ENCODE results near the gene PRKCB.
"Not testable (repeated sequence)": the region's sequence is repeated elsewhere in the genome, so short reads cannot be mapped to it uniquely, and the experiment has no call there.

PRKCB gene

GRCh38 chr16:24102209-24102660, 266.5 kb downstream of the PRKCB start:
- no peak for DNase-seq

DNA sequence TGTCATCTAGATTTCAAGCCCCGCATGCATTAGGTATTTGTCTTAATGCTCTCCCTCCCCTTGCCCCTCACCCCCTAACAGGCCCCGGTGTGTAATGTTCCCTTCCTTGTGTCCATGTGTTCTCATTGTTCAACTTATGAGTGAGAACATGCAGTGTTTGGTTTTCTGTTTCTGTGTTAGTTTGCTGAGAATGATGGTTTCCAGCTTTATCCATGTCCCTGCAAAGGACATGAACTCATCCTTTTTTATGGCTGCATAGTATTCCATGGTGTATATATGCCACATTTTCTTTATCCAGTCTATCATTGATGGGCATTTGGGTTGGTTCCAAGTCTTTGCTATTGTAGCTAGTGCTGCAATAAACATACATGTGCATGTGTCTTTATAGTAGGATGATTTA, 269.7 kb downstream of the PRKCB start:
- DNase-seq = not testable (repeated sequence)

GRCh38 chr16:24108090-24108489, 272.3 kb downstream of the PRKCB start:
- DNase-seq = not testable (repeated sequence)

DNA sequence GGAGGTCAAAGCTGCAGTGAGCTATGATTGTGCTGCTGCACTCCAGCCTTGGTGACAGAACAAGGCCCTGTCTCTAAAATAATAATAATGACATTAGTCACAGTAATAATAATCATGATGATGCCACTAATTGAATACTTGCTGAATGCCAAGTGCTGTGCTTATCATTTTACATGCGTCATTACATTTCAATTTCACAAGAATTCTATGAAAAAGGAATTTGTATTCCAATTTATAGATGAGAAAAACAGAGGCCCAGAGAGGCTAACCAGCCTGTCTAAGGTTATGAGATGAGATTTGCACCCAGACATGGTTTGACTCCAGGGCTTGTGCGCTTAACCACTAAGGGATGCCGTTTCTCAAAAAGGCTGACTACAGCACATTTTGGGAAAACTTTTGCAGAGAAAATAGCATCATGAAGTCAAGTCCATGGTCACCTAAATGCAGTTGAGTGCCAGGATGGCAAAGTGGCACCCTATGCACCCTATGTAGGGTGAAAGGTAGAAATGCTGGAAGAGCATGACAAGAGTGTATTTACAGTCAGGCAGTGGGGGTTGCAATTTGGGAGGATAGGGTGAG, 276.0 kb downstream of the PRKCB start:
- no peak for DNase-seq

DNA sequence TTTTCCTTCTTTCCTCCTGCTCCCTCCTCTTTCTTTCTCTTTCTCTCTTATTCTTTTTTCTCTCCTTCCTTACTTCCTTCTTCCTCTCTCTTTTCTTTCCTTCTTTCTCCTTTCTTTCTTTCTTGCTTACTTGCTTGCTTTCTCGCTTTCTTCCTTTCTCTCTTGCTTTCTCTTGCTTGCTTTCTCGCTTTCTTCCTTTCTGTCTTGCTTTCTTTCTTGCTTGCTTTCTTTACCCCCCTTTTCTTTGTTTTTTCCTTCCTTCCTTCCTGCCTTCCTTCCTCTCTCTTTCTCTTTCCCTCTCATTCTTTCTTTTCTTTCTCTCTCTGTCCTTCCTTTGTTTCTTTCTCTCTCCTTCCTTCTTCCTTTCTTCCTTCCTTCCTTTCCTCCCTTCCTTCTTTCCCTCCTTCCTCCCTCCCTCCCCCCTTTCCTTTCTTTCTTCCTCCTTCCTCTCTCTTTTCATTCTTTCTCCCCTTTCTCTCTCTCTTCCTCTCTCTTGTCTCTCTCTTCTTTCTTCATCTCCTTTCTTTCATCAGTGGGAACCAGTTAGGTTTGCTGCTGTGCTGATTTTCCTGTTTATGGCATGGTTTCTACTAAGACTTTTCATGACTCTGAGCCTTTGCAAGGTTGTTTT, 277.4 kb downstream of the PRKCB start:
- no peak for DNase-seq

GRCh38 chr16:24114876-24115275, 279.1 kb downstream of the PRKCB start:
- DNase-seq = no peak

DNA sequence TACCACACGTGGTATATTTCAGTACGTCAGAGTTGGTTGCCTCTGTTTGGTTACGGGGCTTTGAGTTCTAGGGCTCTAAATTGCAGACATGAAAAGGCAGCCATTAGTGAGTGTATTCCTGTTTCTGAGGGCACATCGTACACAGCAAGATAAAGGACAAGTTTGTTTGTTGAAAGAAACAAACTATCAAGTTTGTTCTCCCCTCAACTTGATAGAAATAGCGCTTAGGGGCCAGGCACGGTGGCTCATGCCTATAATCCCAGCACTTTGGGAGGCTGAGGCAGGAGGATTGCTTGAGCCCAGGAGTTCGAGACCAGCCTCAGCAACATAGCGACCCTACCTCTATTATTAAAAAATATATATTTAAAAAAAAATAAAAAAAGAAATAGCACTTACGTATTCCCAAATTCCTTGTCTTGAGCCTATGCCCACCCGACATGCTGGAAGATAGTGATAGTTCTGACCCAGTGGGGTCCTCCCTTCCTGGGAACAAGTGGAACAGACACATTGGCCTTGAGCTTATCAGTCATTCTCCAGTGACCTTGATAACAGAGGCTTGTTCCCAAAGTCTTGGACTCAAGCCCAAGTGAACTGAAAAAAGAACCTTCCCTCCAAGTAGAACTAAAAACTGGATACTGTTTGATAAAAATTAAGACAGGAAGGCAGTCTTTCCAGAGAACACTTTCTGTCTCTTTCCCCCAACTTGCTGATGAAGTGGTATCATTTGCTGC, 280.4 kb downstream of the PRKCB start:
- DNase-seq = no peak

GRCh38 chr16:24116989-24117388, 281.2 kb downstream of the PRKCB start:
- DNase-seq = no peak

GRCh38 chr16:24117680-24118079, 281.9 kb downstream of the PRKCB start:
- no peak for DNase-seq

DNA sequence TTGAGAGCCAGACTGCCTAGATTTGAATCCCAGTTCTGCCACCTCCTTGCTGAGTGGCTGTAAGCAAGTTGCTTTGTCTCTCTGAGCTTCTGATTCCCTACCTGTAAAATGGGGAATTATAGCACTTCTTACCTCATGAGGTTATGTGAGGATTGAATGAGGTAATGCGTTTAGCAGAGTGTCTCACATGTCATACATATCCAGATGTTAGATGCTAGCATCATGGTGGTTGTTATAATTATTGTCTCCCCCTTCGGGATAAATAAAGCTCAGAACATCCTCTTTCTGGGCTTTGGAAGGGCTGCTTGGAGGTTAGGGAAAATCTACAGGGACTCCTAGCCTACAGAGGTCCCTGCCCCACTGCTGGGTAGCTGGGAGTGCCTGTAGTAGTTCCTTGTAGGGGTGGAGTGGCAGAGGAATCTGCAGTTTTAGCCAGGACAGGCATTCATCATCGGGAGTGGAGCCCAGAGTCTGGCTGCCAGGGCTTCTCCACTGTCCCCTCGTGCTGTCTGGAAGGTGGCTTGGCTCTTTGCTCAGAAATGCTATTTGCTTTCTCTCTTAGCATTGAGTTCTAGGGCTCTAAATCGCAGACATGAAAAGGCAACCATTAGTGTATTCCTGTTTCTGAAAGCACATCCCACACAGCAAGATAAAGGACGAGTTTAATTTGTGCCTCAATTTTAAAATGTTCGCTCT, 282.5 kb downstream of the PRKCB start:
- DNase-seq = no peak

DNA sequence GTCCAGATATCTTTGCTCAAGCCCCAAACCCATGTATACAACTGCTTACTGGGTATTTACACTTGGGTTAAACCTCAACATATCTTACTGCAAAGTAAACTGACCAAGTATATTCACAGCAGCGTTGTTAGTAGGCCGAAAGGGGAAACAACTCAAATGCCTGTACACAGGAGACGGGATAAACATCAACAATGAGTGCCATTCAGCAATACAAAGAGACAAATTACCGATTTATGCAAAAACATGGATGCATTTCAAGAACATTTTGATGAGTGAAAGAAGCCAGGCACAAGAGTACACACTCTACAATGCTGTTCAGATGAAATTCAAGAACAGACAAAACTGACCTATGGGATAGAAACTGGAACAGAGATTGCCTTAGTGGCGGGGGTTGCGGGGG, 284.0 kb downstream of the PRKCB start:
- DNase-seq = no peak

- DNase-seq = no peak
Observed at GRCh38 chr16:24123275-24123674, 287.5 kb downstream of the PRKCB start.

DNA sequence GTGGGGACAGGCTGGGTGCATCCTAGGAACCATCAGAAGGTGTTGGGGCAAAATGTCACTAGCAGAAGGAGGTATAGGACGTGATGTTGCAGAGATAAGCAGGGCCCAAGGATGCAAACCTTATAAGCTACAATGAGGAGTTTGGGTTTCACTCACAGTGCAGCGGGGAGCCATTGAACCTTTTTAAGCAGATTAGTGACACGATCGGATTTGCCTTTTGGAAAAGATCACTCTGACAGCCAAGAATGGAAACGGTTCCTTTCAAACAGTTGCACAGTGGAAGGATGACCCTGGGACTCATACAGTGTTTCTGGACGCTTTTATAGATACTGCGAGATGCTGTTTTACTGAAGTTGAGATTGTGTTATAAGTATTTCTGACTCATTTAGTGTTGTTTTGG, 288.5 kb downstream of the PRKCB start:
- no peak for DNase-seq

GRCh38 chr16:24125214-24125613, 289.4 kb downstream of the PRKCB start:
- DNase-seq = no peak

DNA sequence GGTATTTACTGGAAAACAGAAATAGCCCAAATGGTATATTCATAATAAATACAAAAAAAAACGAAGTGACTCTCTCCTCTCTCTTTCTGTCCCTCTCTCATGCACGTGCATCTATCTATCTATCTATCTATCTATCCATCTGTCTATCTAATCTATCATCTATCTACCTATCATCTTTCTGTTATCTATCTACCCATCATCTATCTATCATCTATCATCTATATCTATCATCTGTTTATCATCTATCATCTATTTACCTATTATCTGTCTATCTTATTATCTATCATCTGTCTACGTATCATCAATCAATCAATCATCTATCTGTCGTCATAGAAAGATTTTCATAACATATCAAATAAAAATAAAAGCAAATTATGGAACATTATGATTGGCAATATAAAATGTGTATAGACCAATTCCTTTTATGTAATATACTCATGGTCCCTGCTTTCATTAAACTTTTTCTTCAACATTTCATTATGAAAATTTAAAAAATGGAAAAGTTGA, 293.7 kb downstream of the PRKCB start:
- DNase-seq = no peak

DNA sequence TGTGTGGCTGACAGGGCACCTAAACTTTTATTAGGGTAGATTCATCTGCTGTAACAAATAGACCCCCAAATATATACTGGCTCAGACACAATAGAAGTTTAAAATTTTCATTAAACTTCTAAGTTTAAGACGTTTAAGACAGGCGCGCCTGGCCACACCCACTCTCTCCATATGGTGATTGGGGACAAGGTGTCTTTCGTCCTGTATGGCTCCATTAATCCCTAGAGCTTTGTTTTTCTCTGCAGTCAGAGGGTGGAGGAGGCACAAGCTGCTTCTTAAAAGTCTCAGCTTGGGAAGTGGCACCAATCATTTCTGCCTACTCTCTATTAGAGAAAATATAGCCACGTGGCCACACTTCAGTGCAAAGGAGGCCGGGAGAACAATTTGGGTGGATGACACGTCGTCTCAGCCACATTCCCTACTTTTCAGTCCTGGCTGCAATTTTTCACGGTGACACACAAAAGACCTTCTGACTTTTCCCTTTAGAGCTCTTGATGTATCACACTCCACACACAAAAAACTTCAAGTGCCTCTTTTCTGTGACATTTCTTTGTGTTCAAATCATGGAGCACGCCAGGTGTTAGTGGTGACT, 294.8 kb downstream of the PRKCB start:
- no peak for DNase-seq

- DNase-seq = no peak
Observed at GRCh38 chr16:24131294-24131693, 295.5 kb downstream of the PRKCB start.

GRCh38 chr16:24132048-24132796, 296.4 kb downstream of the PRKCB start:
- no peak for DNase-seq

DNA sequence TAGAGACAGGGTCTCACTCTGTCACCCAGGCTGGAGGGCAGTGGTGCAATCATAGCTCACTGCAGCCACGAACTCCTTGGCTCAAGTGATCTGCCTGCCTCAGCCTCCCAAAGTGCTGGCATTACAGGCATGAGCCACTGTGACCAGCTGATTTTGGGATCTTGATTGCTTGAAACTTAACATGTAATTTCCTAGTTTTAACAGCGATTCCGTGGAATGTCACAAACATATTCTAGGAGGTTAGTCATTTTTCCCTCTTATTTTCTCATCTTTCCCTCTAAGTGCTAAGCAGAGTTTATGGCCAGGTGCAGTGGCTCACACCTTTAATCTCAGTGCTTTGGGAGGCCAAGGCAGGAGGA, 297.0 kb downstream of the PRKCB start:
- DNase-seq = no peak

- DNase-seq = no peak
Observed at GRCh38 chr16:24135624-24136565, 300.1 kb downstream of the PRKCB start.

- no peak for DNase-seq
Observed at GRCh38 chr16:24138024-24138423, 302.2 kb downstream of the PRKCB start.
